Measurements from ENCODE around the gene DYNC1LI1.

The DYNC1LI1 gene

DNA sequence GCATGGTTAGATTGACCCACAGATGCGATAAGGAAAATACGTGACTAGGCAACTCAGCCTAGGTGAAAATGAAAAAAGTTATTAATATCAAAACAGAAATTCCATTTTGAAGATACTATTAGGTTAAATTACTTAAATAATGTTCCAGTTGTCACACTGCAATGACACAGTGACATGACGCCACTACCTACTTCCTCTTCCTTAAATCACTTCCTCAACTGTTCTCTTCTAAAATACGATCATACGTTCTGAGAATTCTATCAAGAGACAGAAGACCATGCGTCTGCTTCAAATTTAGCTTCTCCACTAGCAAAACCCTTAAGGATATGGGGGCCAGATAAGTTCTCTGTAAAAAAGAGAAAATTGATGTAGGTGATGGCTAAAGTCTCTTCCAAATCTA, 86.2 kb downstream of the DYNC1LI1 start:
- DNase-seq, result no peak

DNA sequence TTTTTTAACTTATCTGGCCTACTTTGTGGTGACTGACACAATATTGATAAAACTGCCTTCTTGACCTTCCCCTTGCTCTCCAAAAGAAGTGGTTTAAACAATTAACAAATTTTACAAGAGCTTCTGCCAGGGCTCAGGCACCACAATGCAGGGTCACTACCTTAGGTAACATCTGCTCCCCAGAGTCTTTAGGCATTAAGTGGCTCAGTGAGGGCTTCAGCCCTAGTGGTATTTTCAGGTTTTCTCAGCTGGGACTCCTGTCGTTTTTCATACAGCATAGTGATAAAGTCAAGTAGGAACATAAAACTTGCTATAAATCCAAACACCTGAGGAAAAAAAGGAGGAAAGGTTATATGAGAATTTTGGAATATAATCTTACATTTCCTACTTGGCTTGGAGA, 86.9 kb downstream of the DYNC1LI1 start:
- DNase-seq, result no peak

DNA sequence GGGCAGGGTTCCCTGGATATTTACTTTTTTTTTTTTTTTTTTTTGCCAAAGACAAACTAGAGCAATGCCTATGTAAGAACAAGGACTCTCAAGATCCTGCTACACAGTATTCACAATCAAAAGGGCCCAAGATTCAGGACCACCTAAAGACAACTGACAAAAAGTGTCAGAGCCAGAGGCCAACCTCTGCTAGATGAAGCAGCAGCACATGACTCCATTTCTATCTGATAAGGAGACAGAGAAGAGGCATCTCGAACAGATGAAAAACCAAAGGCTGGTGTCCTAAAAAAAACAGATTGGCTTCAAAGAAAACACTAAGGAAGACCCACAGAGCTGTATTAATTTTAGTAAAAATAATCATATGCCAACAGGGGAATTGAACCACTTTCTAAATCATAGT, 88.0 kb downstream of the DYNC1LI1 start:
- DNase-seq, result no peak

DNA sequence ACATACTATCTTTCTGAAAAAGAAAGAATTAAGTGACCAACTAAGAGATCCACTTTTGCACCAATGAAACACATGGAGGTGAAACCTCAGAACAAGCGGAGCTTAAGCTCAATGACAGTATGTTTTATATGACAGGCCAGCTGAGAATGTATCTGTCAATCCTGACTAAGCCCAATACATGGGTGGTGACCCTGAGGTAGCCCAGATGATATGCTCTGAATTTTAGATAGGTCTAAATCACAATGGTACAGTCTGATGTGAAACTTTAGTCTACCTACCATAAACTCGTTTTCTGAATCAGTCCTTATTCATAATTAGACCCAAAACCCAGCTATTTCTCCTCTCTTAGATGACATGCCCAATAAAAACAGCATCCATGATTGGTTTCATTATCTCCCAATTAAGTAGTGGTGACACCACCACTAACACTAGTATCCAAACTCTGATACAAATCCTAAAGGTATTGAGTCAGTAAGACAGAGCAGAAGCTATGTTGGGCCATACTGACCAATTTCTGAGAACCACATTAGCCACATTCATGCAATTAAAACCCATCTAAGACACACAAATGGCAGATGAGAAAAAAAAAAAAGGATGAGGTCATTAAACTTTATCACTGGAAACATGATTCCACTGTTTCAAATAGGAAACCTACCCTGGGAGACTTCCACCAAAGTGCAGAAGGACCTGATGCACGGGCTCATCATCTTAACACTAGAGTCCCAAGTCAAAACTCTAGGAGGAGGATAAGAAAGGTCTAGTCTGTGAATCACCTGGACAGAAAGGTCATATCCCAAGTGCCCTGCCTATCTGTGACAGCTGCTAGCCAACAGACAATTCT, 88.6 kb downstream of the DYNC1LI1 start:
- DNase-seq, result no peak

DNA sequence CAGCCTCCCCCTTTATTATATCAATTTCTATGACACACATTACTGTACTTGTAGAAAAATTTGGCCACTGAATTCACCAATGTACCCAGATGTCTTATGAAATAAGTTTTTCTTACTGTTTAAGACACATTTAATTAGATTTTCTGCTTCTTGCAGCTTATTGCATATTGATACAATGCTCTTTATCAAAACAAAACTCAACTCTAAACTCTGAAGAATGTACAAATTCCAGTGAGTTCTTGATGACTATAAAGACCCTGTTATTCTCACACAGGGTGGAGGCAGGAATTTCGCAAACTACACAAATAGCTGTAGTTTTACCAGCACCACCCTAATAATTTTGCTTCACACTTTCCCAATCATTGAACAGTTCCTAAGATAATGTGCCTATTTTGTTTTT, 90.1 kb downstream of the DYNC1LI1 start:
- no peak for DNase-seq
